Fibroblast of the conjunctiva (primary cell): ENCODE measurements around the gene GNB4.

Source experiments
- DNase-seq: peaks from one replicate; pipeline ENCODE4 v3.0.0-alpha.2; 2010; ENCODE audit warnings: low read depth

Gene GNB4

DNA sequence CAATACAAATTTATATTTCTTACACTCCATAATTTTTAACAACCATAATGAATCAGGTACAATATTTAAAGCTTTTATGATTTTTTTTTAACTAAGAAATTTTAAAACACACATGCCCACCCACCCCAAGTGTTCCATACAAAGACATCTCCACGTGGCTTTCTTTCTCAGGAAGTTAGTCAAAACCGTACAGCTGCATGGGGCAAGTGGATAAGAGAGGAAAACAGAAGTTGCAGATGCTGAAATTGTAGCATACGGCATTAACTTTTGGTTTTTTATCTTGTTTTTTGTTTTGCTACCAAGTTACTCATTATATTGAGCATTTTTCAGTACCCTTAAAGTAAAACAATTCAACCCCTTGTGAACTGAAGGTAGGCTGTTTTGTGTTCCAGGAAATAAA lies 14.8 kb downstream of the GNB4 start:
- DNase-seq, result no peak

DNA sequence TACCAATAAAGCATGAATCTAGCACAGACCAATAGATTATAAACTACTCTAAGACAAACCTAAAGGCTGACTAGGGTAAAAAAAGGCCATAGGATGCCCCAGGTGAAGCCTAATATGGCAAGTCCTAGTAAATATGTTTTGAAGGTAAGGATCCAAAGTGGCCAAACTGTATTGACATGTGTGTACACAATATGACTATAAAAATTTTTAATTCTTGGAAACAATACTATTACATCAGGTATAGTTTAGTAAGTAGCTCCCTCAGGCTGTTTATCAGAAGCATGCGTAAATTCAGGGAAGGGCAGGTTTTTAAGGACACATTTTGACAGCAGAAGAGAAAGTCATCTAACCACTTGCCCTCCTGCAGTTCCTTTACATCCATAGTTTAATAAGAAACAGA lies 18.8 kb downstream of the GNB4 start:
- no peak for DNase-seq

DNA sequence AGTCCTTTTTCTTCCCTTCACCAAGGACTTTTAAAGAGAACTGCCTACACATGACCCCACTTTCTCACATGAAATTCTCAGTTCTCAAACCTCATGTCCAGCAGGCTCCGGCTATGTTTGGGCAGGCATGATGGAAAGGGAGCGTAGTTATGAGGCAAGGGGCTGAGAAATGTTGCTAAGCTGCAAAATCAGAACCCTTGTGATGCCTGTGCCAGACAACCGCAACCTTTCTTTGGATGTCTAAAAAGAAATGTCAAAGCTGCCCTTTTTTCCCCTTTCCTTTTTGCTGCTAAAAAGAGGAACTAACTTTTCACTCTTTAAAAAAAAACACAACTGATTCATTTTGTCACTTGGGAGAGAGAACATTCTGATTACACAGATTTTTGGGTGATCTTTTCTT lies 19.2 kb downstream of the GNB4 start:
- DNase-seq, result no peak

DNA sequence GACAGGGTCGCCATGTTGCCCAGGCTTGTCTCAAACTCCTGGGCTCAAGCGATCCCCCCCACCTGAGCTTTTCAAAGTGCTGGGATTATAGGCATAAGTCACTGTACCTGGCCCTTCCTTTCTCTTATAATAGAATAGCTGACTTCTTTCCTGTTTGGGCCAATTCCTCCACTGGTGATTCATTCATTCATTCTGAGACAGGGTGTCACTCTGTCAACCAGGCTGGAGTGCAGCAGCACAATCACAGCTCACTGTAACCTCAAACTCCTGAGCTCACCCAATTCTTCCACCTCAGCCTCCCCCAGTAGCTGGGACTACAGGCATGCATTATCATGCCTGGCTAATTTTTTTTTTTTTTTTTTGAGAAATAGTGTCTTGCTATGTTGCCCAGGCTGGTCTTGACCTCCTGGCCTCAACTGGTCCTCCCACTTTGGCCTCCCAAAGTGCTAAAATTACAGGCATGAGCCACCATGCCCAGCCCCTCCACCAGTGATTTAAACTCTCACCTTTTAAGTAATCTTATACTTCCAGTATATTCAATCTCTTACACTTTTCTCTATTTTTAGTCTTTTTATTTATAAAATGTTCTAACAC lies 20.9 kb downstream of the GNB4 start:
- DNase-seq, result no peak

DNA sequence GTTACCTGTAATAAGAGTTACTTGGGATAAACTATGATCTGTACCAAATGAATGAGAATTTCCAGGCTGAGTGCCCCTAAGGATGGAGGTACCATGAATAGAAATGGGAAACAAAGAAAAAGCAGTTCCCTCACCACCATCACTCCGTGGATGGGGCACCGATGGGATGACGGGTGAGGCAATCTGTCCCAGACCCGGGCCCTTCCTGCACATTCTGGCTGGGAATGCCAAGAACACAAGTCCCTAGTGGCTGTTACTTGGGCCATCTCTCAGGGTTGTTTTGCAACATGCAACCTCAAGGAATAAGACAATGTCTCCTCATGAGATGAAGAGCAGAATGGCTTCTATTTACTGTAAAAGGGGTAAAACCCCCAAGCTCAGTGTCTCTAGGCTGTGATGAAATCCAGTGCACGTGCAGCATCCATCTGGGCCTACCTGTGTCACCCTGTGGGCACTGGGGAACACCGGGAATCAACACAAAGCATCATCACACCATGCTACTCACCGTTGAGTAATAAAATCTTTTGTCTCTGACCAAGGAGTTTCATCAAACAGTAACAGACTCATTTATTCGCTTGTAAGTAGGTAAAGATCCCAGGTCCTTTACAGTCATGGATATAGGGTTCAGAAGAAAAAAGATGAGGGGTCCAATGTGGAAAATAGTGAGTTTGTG lies 22.3 kb downstream of the GNB4 start:
- DNase-seq, result no peak

DNA sequence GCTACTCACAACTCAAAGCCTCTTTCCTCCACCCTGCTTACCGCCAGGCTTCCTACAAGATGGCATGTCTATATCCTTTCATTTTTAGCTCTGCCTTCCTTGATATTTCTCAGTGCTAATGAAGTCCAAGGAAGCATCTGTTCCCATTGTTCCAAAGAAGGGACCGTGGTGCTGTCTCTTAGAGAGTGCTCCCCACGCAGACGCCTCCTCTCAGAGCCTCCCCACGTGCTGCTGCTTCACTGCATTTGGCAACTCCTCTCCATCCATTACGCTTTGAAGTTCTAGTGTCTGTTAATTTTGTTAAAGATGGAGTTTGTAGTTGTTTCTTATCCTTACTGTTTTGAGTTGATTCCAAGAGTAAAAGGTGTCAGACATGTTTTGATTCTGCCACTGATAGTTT lies 26.2 kb downstream of the GNB4 start:
- DNase-seq, result no peak

DNA sequence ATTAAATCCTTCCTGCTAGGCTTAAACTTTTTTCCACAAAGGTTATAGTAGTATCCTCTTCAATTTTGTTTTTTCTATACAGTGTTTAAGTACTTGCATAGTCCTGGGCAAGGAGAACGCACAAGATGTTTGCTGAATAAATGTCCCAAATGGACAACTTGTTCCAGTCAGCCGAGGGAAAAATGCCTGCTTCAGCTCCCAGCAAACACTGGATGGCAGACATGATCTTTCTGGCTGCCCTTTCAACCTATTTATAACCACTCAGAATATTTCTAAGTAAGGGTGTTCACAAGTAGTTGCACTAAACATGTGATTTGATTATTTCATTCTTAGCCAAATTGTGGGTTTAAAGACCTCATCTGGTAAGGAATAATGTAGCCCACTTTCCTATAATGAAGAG lies 29.8 kb downstream of the GNB4 start:
- DNase-seq, result peak; percentile 36

DNA sequence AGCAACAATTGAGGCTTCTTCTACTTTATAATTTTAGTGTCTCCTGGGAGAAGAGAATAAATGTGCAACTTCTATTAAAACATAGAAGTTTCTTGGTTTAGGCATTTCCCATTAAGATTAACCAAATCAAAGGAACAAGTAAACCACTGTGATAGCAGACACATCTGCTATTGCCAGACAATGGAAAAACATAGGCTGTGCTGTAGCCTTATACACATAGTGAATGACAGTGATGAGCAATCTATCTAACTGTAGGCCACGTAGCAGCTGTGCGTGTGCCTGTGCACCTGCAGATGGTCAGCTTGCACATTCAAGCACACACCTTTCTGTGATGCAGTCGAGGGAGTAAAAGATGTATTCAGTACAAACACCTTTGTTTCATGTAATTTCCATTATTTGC lies 32.7 kb downstream of the GNB4 start:
- no peak for DNase-seq

DNA sequence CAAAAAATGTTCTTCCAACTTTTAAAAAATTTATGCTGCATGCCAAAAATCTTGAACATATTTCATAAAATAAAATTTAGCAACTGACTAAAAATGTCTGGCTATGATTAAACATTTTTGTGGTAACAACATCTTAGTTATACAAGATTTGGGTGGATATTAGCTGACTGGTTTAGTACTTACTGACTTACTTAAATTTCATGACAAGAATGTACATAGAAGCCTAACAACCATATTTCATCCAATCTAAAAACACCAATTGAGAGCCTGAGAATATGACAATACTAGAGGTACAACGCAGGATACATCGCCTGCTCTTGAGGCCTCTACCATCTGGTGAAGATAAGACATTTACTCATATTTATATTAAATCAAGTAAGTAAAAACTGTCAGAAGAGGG lies 34.6 kb downstream of the GNB4 start:
- no peak for DNase-seq

DNA sequence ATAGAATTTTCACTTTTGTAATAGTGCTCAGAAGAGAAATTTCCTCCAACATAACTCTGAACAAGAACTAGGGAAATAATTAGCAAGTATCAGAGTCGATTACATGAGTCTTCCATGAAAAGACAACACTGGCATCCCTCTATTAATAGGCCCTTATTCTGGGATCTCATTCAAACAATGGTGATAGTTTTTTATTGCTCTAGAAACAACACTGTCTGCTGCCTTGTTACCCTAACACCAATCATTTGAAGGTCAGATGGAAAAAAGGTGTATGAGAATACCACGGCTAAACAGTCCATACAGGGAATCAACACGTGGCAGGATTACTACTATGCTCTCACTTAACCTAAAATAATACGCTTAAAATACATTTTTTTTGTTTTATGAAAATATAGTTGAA lies 35.9 kb downstream of the GNB4 start:
- DNase-seq, result no peak

DNA sequence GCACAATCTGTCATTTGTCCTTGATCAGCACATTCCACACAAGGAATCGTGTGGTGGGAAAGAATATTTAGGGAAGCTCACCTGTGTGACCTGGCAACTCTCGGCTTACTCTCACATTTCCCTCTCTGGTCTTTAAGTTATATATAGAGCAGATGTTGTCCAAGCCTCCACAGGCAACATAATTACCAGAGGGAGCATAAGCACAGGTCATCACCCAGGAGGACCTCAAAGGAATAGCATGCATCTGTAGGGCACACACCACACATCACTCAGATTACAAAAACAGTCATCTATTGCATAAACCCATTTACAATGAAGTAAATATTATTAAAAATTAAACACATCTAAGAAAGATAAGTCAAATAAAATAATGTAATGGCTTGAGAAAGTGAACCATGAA lies 36.5 kb downstream of the GNB4 start:
- DNase-seq, result no peak

DNA sequence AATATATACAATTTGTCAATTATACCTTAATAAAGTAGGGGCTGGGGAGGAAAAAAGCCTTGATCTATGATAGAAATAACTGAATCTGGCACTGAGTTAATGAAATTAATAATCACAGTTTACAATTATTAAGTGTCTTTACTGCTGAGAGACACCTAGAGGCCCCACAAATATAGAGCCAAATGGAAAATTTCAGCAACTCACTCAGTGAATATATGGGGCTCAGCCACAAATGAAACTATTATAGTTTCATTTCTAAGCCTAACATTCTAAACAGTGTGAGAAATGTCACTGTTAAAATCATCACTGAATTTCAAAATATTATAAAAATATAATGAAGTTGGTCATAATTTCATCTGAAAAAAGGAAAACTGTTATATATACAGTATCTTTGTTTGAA lies 40.3 kb downstream of the GNB4 start:
- no peak for DNase-seq

DNA sequence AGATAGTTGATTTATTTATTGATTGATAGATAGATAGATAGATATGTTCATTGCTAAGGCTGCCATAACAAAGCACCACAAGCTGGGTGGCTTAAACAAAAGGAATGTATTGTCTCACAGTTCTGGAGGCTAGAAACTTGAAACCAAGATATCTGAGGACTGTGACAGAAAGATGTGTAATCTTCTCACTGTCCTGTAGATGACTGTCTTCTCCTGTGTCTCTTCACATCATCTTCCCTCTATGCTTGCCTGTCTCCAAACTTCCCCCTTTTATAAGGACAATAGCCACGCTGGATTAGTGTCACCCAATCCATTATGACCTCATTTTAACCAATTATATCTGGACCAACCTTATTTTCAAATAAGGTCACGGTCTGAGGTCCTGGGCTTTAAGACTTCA lies 40.9 kb downstream of the GNB4 start:
- no peak for DNase-seq

DNA sequence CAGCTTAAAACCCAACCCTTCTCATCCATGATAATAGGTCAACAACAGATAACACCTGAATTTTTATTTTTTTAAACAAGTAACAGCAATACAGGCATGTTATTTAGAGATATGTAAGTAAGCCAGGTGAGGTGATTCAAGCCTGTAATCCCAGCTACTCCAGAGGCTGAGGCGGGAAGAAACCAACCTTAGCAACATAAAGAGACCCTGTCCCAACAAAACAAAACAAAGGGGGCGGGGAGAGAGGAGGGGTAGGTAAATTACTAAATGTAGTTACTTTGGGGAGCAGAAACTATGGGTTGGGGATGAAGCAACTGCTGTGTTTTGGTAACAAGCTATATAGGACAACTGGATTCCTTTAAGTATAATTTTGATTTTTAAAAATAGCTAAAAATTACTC lies 47.0 kb downstream of the GNB4 start:
- no peak for DNase-seq

DNA sequence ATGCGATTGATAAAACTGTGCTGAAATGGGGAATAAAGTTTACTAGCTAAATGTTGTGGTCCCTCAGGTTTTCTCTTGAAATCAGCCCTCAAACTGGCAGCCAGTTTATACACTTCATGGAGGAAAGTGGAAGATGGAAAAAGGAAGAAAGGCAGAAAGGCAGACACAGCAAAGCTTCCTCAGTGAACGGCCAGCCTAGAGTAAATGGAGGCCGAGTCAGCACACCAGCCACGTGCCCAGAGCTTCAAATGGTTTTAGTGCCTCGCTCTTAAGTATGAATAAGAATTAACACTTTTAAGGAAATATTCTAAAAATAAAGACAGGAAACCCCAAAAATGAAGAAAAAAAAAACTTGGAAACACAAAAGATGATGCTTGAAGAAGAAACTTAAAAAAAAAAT lies 48.3 kb downstream of the GNB4 start:
- no peak for DNase-seq

DNA sequence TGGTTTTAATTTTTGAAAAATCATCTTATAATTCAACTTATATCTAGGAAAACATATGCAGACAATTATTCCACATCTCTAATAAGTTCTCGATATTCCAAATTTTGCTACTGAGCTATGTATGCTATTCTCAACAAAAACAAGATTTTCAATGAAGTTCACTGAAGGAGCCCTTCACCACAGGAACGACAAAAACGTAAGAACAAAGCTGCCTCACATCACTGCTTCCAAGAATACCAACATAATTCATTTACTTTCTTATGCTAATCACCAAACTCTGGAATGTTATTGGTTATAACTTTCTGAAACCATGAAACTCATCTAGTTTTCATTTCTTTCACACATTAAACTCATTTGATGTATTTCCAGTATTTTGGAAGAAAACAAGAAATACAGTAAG lies 49.7 kb downstream of the GNB4 start:
- no peak for DNase-seq

DNA sequence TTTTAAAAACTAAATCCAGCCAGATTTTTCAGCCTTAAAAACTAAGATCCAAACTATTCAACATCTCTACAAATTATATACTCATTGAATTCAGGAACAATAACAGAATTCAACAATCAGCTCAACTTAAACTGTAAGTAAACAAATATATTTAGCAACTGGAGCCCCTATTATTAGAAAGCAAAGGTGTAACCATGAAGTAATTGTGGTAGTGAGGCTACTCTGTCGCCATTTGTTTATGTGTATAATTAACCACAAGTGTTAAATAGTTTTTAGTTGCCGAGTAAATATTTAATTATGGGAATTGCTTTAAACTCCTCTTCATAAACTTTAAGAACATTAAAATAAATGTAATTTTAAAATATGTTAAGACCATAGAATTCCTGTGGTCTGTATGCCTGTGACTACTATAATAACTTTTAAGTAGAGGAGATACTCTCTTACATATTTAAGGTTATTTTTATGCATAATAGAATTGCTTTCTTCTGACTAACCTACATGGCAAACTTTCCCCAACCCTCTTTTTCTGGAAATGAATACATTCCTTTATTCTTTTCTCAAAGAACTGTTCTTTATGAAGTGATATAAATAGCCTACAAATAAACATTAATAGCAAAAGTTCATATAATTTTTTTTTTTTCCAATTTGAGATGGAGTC lies 52.6 kb downstream of the GNB4 start:
- no peak for DNase-seq

DNA sequence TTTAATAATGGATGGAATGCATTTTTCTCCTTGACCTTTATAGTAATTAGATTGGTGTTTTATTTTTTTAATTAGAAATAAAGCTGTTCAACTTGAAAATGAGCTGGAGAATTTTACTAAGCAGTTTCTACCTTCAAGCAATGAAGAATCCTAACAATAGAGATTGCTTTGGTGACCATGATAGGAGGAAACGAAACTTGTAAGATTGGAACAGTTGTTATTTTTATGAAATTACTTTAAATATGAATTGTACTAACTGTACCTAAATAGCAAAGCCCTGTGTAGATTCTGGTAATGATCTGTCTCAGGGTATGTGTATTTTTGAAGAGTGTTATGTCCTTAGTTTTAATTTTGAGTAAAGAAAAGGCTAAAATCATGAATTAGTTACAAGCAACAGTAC lies 59.4 kb downstream of the GNB4 start:
- no peak for DNase-seq

DNA sequence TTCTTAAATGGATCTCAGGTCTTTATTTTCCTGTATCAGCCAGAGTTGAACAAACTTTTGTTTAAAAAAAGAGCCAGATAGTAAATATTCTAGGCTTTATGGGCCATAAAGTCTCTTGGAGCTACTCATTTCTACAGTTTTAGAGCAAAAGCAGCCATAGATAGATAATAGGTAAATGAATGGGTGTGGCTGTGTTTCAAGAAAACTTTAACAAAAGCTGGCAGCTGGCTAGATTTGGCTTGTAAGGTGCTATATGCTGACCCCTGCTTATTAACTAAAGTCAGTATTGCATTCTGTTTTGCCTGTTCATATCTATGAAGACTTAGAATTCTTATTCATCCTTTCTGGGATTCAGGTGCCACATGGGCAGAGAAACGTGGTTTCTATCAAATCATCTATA lies 74.8 kb downstream of the GNB4 start:
- DNase-seq, result no peak

DNA sequence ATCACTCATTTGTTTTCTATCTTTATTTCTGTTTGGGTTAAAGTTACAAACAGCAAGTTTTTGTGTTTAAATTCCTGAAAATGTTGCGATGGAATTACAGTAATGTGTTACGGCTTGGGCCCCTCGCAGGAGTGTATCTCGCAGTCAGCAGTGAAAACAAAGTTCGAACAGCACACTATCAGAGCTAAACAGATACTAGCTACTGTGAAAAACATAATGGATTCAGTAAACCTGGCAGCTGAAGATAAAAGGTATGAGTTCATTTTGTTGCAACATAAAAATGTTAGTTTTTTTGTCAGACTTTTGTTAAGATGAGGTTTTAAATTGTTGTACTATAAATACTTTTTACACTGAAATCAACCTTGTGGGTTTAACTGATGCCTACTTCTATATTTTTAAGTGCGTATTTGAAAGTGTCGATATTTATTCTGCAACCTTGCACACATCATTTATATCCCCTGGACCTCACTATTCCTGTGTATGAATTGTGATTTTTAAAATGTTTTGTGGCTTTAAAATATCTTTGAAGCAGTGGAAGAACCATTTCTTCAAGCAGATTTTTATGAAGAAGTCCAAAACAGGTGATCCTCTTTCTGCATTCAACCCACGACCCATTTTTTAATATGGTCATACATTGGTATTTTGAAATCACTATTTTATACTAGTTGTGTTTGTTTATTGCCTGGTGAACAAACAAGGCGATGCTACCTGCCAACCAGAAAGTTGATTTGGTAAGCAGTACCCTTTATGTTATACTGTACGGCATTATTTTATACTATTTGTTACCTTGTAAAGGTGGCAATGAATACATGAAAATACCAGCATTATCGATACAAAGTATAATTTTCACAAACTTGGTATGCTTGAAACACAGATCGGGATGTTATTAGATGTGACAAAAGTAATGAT lies 75.9 kb downstream of the GNB4 start:
- DNase-seq, result no peak

DNA sequence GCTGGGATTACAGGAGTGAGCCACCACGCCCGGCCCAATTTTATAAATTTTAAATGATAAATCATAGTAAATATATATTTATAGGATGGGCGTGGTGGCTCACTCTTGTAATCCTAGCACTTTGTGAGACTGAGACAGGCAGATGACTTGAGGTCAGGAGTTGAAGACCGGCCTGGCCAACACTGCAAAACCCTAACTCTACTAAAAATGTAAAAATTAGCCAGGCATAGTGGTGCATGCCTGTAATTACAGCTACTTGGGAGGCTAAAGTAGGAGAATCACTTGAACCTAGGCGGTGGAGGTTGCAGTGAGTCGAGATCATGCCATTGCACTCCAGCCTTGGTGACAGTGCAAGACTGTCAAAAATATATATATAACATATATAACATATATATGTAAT lies 77.3 kb downstream of the GNB4 start:
- DNase-seq, result no peak

DNA sequence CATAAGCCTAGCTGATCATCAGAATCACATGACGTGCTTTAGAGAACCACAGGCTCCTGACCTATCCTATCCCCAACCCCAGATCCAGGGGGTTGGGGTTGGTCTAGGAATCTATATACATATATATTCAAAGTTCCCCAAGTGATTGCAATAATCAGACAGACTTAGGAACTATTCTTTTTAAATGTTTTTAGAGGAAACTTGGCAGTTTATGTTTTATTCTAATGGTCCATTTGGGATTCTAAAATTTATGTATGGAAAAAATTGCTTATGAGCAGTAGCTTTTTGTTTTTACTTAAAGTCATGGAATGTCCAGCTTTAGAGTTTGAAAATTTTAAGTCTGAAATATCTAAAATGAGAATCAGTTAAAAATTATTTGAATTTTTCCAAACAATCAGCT lies 81.6 kb downstream of the GNB4 start:
- no peak for DNase-seq

DNA sequence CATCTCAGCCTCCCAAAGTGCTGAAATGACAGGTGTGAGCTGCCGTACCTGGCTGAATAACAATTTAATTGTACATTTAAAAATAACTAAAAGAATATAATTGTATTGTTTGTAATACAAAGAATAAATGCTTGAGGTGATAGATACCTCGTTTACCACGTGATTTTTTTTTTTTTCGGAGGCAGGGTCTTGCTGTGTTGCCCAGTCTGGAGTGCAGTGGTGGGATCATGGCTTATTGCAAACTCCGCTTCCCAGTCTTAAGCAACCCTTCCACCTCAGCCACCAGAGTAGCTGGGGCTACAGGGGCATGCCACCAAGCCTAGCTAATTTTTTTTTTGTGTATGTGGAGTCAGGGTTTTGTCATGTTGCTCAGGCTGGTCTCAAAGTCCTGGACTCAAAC lies 87.9 kb downstream of the GNB4 start:
- DNase-seq, result no peak
